ENCODE data around the gene SRRM1.

DNA sequence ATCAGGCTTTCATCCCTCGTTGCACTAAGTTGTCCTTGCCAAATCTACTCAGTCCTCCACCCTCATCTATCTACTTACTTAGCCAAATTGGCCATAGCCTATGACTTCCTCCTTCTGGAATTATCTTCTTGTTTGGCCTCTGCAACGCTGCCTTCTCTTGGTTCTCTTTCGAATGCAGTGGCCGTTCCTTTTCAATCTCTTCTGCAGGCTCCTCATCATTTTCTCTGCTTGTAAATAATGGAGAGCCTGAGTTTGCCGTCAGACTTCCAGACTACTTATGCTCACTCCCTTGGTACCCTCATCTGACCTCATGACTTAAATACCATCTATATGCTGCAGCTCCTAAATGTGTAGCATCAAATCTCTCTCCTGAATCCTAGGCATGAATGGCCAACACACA lies 22.4 kb upstream of the SRRM1 start:
- TF ChIP-seq, protein P1, sequence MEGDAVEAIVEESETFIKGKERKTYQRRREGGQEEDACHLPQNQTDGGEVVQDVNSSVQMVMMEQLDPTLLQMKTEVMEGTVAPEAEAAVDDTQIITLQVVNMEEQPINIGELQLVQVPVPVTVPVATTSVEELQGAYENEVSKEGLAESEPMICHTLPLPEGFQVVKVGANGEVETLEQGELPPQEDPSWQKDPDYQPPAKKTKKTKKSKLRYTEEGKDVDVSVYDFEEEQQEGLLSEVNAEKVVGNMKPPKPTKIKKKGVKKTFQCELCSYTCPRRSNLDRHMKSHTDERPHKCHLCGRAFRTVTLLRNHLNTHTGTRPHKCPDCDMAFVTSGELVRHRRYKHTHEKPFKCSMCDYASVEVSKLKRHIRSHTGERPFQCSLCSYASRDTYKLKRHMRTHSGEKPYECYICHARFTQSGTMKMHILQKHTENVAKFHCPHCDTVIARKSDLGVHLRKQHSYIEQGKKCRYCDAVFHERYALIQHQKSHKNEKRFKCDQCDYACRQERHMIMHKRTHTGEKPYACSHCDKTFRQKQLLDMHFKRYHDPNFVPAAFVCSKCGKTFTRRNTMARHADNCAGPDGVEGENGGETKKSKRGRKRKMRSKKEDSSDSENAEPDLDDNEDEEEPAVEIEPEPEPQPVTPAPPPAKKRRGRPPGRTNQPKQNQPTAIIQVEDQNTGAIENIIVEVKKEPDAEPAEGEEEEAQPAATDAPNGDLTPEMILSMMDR (IDR thresholded peaks at IDR 0.05), result no peak
- no peak for TF ChIP-seq POLR2AphosphoS5 (IDR thresholded peaks at IDR 0.05; ENCODE audit: low read depth, low read length)
